Kidney tubule cell (primary cell): Measurements from ENCODE around the gene PIK3AP1.

ENCODE experiments used
- DNase-seq: peaks from one replicate; pipeline ENCODE4 v3.0.0-alpha.2; 2018; ENCODE audit warnings: low spot score

Gene PIK3AP1

DNA sequence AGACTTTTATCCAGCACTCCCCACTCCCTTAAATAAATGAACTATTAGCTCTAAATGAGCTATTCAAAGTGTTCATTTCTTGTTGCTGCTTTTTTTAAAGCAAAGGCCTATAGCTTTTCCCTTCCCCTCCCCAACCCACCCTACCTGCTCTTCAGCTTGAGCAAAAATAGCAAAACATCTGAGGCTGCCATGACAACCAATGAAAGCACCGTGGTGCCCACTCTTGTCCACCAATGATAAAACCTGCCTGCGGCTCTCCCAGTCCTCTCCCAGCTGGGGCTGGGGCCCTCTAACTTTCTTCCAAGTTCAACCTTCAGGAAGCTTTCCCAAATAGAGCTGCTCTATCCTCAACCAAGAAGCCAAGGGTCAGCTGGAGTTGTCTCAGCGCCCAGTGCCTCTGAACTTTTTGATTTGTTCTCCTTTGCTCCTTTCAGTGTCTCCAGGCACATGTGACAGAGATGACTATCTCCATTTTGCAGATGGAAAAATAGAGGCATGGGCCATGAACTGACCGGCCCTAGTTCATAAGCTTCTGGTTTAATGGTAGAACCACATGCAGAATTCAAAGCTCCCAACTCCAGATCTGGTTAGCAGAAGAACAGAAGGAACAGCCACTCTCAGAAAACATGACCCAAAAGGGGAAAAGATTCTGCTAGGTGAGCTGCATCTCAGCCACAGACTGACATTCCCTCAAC lies 47.7 kb downstream of the PIK3AP1 start:
- no peak for DNase-seq

DNA sequence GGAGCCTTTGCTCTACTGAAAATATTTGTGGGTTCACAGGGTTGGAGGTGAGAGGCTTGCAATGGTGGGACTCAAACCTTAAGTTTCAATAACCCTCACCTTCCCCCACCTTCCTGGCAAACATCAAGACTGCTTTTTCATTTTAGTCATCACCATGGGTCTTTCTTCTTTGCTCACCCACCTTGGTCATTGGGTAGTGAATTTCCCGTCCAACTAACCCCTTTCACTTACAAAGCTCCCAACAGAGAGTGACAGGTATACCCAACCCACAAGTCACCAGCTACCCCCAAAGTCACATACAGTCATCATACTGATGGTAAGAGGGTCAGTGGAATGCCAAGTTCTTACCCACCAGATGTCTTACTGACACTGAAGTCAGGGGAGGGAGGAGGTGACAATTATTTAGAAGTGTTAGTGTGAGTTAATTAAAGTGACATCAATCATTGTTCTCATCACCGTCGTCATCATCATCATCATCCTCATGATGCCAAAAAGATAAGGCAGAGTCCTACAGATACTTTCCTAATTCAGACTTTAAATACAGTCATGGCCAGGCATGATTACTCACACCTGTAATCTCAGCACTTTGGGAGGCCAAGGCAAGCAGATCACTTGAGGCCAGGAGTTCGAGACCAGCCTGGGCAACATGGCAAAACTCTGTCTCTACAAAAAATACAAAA lies 49.0 kb downstream of the PIK3AP1 start:
- no peak for DNase-seq

- DNase-seq: no peak
Measured at GRCh38 chr10:96670786-96671185, 49.5 kb downstream of the PIK3AP1 start.

GRCh38 chr10:96667401-96667800 lies 52.9 kb downstream of the PIK3AP1 start:
- no peak for DNase-seq

DNA sequence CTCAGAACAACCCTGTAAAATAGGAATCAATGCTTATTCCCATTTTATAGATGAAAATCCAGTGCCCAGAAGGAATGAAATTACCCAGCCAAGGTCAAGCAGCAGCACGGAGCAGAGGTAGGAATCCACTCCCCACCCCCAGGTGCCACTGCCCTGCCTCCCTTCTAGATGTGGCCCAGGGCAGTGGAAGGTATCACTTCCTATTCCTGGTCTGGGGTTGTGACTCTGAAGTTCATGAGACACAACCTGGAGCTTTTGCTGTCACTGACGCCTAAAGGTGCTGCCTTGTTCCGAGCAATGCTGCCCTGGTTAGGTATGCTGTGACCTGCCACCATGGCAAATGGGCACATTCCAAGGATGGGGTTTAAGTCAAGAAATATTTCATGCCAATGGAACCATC lies 53.6 kb downstream of the PIK3AP1 start:
- no peak for DNase-seq

GRCh38 chr10:96665306-96665705 lies 55.0 kb downstream of the PIK3AP1 start:
- DNase-seq: peak; percentile 59

- peak; percentile 54 for DNase-seq
Measured at GRCh38 chr10:96664563-96664962, 55.8 kb downstream of the PIK3AP1 start.

DNA sequence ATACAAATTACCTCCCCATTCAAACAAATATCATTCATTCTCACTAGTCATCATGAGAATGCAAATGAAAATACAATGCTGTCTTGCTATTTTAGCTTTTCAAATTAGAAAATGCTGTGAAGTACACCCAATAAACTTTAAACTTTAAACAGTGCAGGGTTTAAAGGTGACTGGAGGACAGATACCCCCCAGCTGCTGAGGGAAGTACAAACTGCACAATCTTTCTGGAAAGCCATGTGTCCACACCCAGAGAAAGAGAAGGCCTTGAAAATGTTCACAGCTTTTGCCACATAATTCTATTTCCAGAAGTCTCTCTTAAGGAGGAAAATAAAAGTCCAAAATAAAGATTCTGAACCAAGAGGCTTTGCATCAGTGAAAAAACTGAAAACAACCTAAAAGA lies 56.5 kb downstream of the PIK3AP1 start:
- no peak for DNase-seq

- DNase-seq: no peak
Measured at GRCh38 chr10:96661632-96662031, 58.7 kb downstream of the PIK3AP1 start.

DNA sequence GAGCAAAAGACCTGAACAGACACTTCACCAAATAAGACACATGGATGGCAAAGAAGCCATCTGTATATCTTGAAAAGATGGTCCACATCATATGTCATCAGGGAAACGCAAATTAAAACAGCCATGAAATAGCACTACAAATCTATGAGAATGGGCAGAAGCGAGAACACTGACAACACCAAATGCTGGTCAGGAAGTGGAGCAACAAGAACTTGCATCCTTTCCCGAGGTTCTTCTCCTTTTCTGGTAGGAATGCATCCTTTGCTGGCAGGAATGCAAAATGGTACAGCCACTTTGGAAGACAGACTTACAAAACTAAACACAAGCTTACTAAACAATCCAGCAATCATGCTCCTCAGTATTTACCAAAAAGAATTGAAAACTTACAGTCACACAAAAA lies 60.0 kb downstream of the PIK3AP1 start:
- DNase-seq: no peak

DNA sequence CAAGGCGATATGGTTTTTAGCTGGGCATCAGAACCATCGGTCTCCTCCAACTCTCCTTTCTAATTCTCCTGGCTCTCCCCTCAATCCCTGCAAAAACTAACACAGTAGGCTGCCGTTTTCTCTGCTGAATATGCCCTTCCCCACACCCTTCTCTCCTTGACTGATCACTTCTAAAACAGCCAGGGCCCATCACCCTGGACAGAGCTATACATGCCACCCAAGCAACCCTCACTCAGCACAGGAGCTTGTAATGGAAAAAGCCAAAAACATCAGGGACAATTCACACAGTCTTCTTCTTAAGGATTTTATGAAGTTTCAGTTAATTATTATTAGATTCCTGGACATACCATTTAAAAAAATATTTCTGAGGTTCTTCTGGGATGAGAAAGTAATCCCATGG lies 61.5 kb downstream of the PIK3AP1 start:
- DNase-seq: no peak

DNA sequence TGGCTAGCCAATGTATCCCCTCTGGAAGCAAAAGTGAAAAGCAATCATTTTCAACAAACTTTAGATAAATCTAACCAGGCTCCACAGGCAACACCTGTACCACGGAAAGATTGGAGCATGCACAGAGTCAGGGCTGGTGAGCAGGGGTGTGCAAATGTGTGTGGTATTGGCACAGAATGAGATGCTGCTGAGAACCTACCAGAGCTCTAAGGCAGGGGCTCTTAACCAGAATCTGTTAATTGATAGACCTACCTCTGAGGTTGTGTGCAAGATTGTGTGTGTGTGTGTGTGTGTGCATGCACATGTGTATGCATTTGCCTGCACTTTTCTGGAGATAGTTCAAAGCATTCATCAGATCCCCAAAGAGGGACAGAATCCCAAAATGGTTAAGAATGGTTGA lies 62.9 kb downstream of the PIK3AP1 start:
- DNase-seq: no peak

DNA sequence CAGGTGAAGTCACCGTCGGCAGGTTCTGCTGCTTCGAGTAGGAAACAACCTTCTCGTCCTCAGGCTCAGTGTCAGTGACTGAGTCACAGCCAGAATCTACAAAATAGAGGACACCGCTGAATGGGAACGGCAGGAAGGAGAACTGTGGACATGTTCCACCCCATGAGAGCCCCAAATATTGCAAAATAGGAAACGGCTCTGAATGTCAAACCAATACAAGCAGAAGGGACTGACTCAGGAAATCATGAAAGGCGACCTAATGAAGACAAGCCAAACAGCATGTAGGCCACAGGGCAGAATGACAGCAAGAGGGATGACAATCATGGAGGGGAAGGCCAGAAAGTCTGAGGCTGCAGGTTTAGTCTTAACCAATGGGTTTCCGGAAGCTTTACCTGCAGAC lies 63.5 kb downstream of the PIK3AP1 start:
- DNase-seq: no peak

DNA sequence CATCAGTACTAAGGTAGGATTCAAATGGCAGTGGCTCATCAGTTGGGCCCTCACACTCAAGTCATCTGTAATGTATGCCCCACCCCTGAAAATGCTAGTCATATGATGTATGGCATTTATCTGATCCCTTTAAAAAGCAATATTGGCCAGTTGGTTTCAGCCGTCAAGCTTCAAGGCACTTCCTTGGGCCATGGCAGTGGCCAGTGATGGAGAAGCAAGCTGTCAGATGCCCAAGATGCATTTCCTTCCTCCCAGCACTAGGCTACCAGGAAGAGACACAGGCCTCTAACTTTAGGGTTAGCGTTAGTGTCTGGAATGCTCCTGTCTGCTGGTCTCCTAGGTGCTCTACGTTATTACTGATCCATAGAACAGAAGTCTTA lies 64.1 kb downstream of the PIK3AP1 start:
- no peak for DNase-seq

GRCh38 chr10:96655461-96656197 lies 64.7 kb downstream of the PIK3AP1 start:
- DNase-seq: no peak

DNA sequence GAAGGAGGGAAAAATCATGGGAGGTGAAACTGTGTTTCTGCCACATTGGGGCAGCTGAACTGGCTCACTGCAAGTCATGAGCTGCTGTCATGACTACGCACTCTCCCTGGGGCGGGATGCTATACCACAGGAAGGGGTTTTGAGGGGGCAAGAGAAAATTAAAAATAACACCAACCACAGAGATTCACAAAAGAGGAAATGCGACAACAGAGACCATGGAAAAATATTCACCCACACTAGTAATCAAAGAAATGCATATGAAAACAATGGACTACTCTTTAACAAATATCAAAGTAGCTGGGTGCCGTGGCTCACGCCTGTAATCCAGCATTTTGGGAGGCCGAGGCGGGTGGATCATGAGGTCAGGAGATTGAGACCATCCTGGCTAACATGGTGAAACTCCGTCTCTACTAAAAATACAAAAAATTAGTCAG lies 68.3 kb downstream of the PIK3AP1 start:
- DNase-seq: no peak

GRCh38 chr10:96650958-96651357 lies 69.4 kb downstream of the PIK3AP1 start:
- no peak for DNase-seq

DNA sequence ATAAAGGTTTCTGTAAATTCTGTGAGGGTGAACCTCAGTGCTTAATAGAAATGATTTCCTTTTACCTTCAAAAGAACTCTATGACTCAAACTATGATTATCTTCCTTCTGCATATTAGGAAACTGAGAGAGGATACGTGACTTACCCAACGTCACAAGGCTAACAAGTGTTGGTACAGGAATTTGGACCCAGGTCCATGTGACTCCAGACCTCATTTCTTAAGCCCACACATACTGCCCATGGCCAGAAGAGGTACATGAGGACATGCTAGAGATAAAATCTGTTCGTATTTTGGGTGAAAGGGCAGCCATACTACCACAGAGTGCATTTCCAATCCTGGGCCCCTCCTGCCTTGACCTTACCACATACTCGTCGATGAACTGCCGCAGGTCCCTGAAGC lies 72.0 kb downstream of the PIK3AP1 start:
- DNase-seq: no peak

DNA sequence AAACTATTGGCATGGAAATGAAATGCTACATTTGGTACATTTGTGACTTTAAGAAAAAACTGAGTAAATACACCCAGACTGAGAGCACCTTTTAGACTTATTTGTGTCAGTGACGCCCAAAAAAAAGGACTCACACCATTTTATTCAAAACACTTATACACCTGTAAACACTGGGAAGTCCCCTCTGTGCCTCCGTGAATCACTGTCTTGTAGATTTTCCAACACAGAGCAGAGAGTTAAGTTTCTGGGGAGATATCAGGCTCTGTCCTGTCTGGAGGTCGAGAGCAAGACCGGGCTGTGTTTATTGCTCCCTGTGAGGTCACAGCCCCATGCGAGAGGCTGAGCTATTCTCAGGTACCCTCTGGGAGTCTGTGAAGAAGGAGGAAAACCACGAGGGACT lies 72.8 kb downstream of the PIK3AP1 start:
- DNase-seq: no peak

DNA sequence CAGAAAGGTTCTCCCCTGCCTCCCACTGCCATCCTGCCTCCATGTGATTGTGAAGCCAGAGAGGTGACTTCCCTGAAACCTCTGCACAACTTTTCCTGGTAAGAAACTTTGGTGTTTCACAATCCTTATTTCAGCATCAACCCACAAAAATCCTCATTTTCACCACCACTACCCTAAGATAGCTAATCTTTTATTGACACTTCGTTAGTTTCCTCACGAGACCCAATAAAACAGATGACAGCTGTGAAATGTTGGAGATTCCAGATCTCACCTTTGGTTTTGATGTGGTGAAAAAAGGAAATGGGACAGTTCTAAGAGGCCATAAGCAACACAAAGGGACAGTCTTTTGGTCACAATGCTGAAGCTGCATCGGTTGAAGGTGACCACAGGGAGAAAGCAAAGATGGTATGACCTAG lies 73.6 kb downstream of the PIK3AP1 start:
- DNase-seq: no peak

GRCh38 chr10:96646301-96646700 lies 74.0 kb downstream of the PIK3AP1 start:
- DNase-seq: peak; percentile 74

DNA sequence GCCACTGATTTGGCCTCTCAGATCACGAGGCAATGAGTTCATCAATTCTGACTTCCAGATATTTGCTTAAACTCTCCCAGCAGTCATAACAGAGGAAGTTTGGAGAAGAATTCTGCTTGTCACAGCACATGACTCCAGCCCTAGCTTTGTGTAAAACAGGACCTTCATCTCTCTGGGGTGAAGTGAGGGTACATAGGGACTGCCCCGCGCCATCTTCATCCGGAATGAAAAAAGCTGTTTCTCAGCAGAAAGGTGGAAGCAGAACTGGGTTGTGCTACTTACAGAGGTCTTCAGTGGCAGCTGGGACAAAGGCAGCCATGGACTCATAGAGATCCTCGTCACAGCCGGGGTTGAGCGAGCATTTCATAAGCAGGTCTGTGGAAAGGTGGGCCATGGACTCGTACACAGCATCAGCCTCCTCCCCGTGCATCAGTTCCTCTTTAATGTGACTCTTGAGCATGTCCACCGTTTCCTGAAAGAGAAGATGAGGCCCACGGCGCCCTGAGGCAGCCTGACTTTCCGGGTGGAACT lies 75.1 kb downstream of the PIK3AP1 start:
- peak; percentile 14 for DNase-seq

DNA sequence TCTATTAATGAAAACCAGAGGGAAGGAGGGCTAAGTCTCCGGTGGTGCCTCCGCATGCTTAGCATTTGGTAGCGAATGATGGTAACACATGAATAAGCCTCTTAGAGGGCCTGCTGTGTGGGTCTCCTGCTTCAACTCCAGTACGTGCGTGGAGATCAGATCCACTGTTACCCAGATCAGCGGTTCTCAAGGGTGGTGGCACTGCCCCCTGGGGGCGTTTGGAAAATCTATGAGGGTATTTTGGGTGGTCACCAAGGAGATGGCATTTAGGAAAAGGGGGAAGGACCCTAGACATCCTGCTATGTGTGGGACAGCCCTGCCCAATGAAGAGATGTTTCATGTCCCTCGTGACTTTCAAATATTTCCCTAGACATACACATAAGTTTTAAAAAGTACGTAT lies 76.4 kb downstream of the PIK3AP1 start:
- DNase-seq: no peak
